Peyer's patch (tissue), 4 donors: ENCODE results near the gene RUBCN.

Source experiments
- POLR2A ChIP-seq, 2 donors: fragments of 450-650 bp; IDR thresholded peaks; one replicate each; pipeline ENCODE4 v1.5.1; 2017; ENCODE audit warnings: antibody characterized with exemption in 2 of 2, mild to moderate bottlenecking in 2 of 2, moderate library complexity in 2 of 2
- TF ChIP-seq, protein P1 (sequence below), 6 experiments: fragments of 450-650 bp in 4 of 6; fragments of 200-600 bp in 2 of 6; sonication (generic) in 1 of 6; IDR thresholded peaks; one replicate each; pipeline ENCODE4 v1.5.1; 2017 to 2019; ENCODE audit warnings: antibody characterized with exemption in 6 of 6, mild to moderate bottlenecking in 3 of 6, moderate library complexity in 1 of 6

DNA sequence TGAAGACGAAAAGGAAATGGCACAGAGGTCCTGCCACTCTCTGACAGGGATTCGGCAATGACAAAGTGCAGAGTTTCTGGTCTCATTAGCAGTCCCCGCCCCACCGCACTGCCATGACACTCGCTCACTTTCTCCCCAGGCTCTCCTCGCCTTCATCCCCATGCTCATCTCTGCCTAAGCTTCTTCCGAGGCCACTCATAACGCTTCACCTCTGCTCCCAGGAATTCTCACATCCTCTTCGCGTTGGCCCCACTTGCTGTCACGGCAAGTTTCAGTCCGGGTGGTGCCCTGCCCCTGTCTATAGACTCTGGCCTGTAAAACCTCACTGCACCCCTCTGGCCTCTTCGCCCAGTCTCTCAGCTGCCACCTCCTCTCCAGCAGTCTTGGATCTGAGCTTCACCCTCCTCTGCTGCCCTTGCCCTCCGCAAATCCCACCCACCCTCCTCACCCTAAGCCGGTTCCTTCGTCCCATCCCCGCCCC is 654 bp downstream of the RUBCN start:
- TF ChIP-seq, protein P1, sequence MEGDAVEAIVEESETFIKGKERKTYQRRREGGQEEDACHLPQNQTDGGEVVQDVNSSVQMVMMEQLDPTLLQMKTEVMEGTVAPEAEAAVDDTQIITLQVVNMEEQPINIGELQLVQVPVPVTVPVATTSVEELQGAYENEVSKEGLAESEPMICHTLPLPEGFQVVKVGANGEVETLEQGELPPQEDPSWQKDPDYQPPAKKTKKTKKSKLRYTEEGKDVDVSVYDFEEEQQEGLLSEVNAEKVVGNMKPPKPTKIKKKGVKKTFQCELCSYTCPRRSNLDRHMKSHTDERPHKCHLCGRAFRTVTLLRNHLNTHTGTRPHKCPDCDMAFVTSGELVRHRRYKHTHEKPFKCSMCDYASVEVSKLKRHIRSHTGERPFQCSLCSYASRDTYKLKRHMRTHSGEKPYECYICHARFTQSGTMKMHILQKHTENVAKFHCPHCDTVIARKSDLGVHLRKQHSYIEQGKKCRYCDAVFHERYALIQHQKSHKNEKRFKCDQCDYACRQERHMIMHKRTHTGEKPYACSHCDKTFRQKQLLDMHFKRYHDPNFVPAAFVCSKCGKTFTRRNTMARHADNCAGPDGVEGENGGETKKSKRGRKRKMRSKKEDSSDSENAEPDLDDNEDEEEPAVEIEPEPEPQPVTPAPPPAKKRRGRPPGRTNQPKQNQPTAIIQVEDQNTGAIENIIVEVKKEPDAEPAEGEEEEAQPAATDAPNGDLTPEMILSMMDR (IDR thresholded peaks at IDR 0.05) = no peak
- TF ChIP-seq POLR2A (IDR thresholded peaks at IDR 0.05) = no peak
